Activated CD8-positive, alpha-beta T cell treated with anti-CD3 and anti-CD28 coated beads for 36 hours (primary cell): ENCODE measurements around the gene NAA25. TPM values are rescaled to one million over a fixed set of nuclear protein-coding genes. Genes with fewer than 3 reads are reported as not detected.
A peak's percentile ranks its signal among the peaks of the same experiment; 100 is the strongest.

Experiments
- ATAC-seq: fragments of 200-7000 bp; cut with Tn5 transposase; one replicate; pipeline ENCODE4 v1.10.0; 2021; ENCODE audit warnings: mild to moderate bottlenecking, moderate library complexity
- CTCF ChIA-PET: fragments of 350-600 bp; sonication (Branson Sonifier 250); formaldehyde crosslinking; loops from one replicate; lab custom pipeline; 2021; ENCODE audit warnings: antibody characterized with exemption; lab: Charles Lee
- POLR2A ChIA-PET: fragments of 350-600 bp; sonication (Branson Sonifier 250); formaldehyde crosslinking; loops from one replicate; lab custom pipeline; 2021; ENCODE audit warnings: antibody characterized with exemption; lab: Charles Lee
- DNase-seq: peaks from one replicate; pipeline ENCODE4 v3.0.0-alpha.2; 2020
- H3K27ac Mint-ChIP-seq: one replicate; pipeline ENCODE4 v1.8.0; 2021; ENCODE audit warnings: mild to moderate bottlenecking, mixed read lengths
- H3K27me3 Mint-ChIP-seq: one replicate; pipeline ENCODE4 v1.8.0; 2021; ENCODE audit warnings: mixed read lengths
- H3K36me3 Mint-ChIP-seq: one replicate; pipeline ENCODE4 v1.8.0; 2021; ENCODE audit warnings: low read depth, mixed read lengths
- H3K4me1 Mint-ChIP-seq: one replicate; pipeline ENCODE4 v1.8.0; 2021; ENCODE audit warnings: low read depth, mixed read lengths
- H3K4me3 Mint-ChIP-seq: one replicate; pipeline ENCODE4 v1.8.0; 2021; ENCODE audit warnings: mild to moderate bottlenecking, moderate library complexity, mixed read lengths
- H3K9me3 Mint-ChIP-seq: one replicate; pipeline ENCODE4 v1.8.0; 2021; ENCODE audit warnings: mixed read lengths
- CTCF ChIP-seq: fragments of 200-600 bp; IDR thresholded peaks from one replicate; pipeline ENCODE4 v1.8.0; 2022; ENCODE audit warnings: antibody characterized with exemption, mild to moderate bottlenecking
- intact Hi-C: fragments of 100-400 bp; cut with micrococcal nuclease; formaldehyde crosslinking; loops from one replicate; pipeline ENCODE4 v1.10.0; 2022
- total RNA-seq, 2 experiments: library from RNA; stranded (reverse); gene quantifications; one replicate each; pipeline ENCODE4 v1.2.3, GENCODE V29; 2021

The NAA25 gene
- total RNA-seq, 2 experiments from 2014 or later: 46.0 to 48.3 TPM

- ChIA-PET CTCF (interaction anchor here (1.0 to 2.1 kb wide), 3 partner anchors 9 to 262 kb away, joined by 4 to 8 read pairs (median 5); no protein-coding TSS in a partner anchor), POLR2A (interaction anchor here (0.7 to 8.3 kb wide), 11 partner anchors 11 to 285 kb away, joined by 3 to 117 read pairs (median 5); partner anchors contain the start of gene NAA25)
- DNase-seq (peak; percentile 99), ATAC-seq (peak; percentile 99)
- no peak for TF ChIP-seq CTCF
- Mint-ChIP-seq H3K4me3 (peak within 1 kb of the TSS; percentile 85), H3K27me3 (no peaks in the 10 kb centered on the region), H3K27ac (peak within 1 kb of the TSS; percentile 90), H3K36me3 (peaks cover 3% of the 10 kb centered on the region), H3K9me3 (no peaks in the 10 kb centered on the region), H3K4me1 (peaks cover 34% of the 10 kb centered on the region)
- intact Hi-C loops: no loop called here
Measured at GRCh38 chr12:112125250-112125999, 16.8 kb upstream of the NAA25 start, which contains the start of gene TRAFD1. TSS of gene TRAFD1 (plus strand) at chr12:112125560. CDS start at chr12:112130523, 4,963 bp downstream.

- Mint-ChIP-seq H3K4me1 (peaks cover 33% of the 10 kb centered on the region), H3K9me3 (no peaks in the 10 kb centered on the region), H3K36me3 (peaks cover 3% of the 10 kb centered on the region), H3K27me3 (no peaks in the 10 kb centered on the region), H3K4me3 (peak overlapping the region; percentile 85), H3K27ac (no peak overlapping the region)
- ChIA-PET POLR2A (interaction anchor here (0.9 to 8.3 kb wide), 7 partner anchors 11 to 180 kb away, joined by 4 to 117 read pairs (median 6); partner anchors contain the start of gene NAA25), CTCF (interaction anchor here (1.0 to 2.1 kb wide), 3 partner anchors 9 to 263 kb away, joined by 4 to 8 read pairs (median 5); no protein-coding TSS in a partner anchor)
- no peak for DNase-seq
- intact Hi-C loops: no loop called here
- ATAC-seq: no peak
- no peak for TF ChIP-seq CTCF
Measured at GRCh38 chr12:112124918-112125249, 16.3 kb upstream of the NAA25 start.

GRCh38 chr12:112122823-112123690, 14.5 kb upstream of the NAA25 start:
- ATAC-seq (no peak), DNase-seq (no peak)
- Mint-ChIP-seq H3K4me1 (peaks cover 18% of the 10 kb centered on the region), H3K36me3 (peaks cover 3% of the 10 kb centered on the region), H3K27ac (no peak overlapping the region), H3K27me3 (no peaks in the 10 kb centered on the region), H3K9me3 (no peaks in the 10 kb centered on the region), H3K4me3 (no peak overlapping the region)
- POLR2A ChIA-PET: interaction anchor here (1.0 to 8.3 kb wide), 3 partner anchors 9 to 16 kb away, joined by 4 to 117 read pairs (median 67); partner anchors contain the start of gene NAA25
- CTCF ChIA-PET: interaction anchor here (0.7 to 1.5 kb wide), 2 partner anchors 11 to 34 kb away, joined by 3 to 4 read pairs; no protein-coding TSS in a partner anchor
- TF ChIP-seq CTCF: no peak
- intact Hi-C loops: no loop called here

- H3K4me3 Mint-ChIP-seq: no peak overlapping the region
- H3K27ac Mint-ChIP-seq: no peak overlapping the region
- peaks cover 11% of the 10 kb centered on the region for H3K4me1 Mint-ChIP-seq
- intact Hi-C loops: no loop called here
- ChIA-PET POLR2A (interaction anchor here (4.7 to 8.3 kb wide), 2 partner anchors 8 to 15 kb away, joined by 67 to 117 read pairs; partner anchors contain the start of gene NAA25), CTCF (interaction anchor here (1.5 kb wide), 1 partner anchor 10 kb away, joined by 4 read pairs; no protein-coding TSS in a partner anchor)
- no peak for TF ChIP-seq CTCF
- ATAC-seq (no peak), DNase-seq (no peak)
- no peaks in the 10 kb centered on the region for H3K9me3 Mint-ChIP-seq
- peaks cover under 1% of the 10 kb centered on the region for H3K36me3 Mint-ChIP-seq
- H3K27me3 Mint-ChIP-seq: no peaks in the 10 kb centered on the region
Measured at GRCh38 chr12:112121780-112122565, 13.4 kb upstream of the NAA25 start.
